Prostate gland (tissue), 2 donors: ENCODE data around the gene NRTN.

Experiments
- CTCF ChIP-seq, 4 experiments: fragments of 200-600 bp in 2 of 4; fragments of 450-650 bp in 2 of 4; sonication (generic) in 2 of 4; IDR thresholded peaks; 1 replicate in 3 of 4; 2 replicates in 1 of 4; pipeline ENCODE4 v1.5.1; 2016 to 2019; ENCODE audit warnings: antibody characterized with exemption in 4 of 4, mild to moderate bottlenecking in 2 of 4, moderate library complexity in 2 of 4
- POLR2A ChIP-seq: fragments of 450-650 bp; IDR thresholded peaks from one replicate; pipeline ENCODE4 v1.6.1; 2016; ENCODE audit warnings: antibody characterized with exemption, mild to moderate bottlenecking

GRCh38 chr19:5832061-5832460 is 27.2 kb downstream of the NRTN start:
- TF ChIP-seq CTCF (IDR thresholded peaks at IDR 0.05) (no peak), POLR2A (no peak)
